Activated naive CD8-positive, alpha-beta T cell treated with anti-CD3 and anti-CD28 coated beads, Interleukin-2, amount 10 ng/mL, durations not matched to agents 7 days and 5 days (primary cell): ENCODE results near the gene HAGHL. TPM values are rescaled to one million over a fixed set of nuclear protein-coding genes. Genes with fewer than 3 reads are reported as not detected.

Experiments used
- ATAC-seq: fragments of 150-1000 bp; cut with Tn5 transposase; one replicate; pipeline ENCODE4 v1.10.0; 2021; ENCODE audit warnings: low read depth, moderate library complexity
- POLR2A ChIA-PET: fragments of 350-600 bp; sonication (Branson Sonifier 250); formaldehyde crosslinking; loops from one replicate; lab custom pipeline; 2021; ENCODE audit warnings: antibody characterized with exemption; lab: Charles Lee
- DNase-seq: peaks from one replicate; pipeline ENCODE4 v3.0.0; 2021
- H3K27ac Mint-ChIP-seq: one replicate; pipeline ENCODE4 v1.8.0; 2022; ENCODE audit warnings: mild to moderate bottlenecking, mixed read lengths
- H3K27me3 Mint-ChIP-seq: one replicate; pipeline ENCODE4 v1.8.0; 2022; ENCODE audit warnings: mild to moderate bottlenecking, moderate library complexity, mixed read lengths
- H3K36me3 Mint-ChIP-seq: one replicate; pipeline ENCODE4 v1.8.0; 2021; ENCODE audit warnings: mild to moderate bottlenecking, mixed read lengths
- H3K4me1 Mint-ChIP-seq: one replicate; pipeline ENCODE4 v1.8.0; 2021; ENCODE audit warnings: mixed read lengths
- H3K4me3 Mint-ChIP-seq: one replicate; pipeline ENCODE4 v1.8.0; 2022; ENCODE audit warnings: mild to moderate bottlenecking, moderate library complexity, mixed read lengths
- H3K9me3 Mint-ChIP-seq: one replicate; pipeline ENCODE4 v1.8.0; 2021; ENCODE audit warnings: mixed read lengths
- microRNA-seq: library from miRNA; unstranded; fragments of <30 nt; microRNA quantifications from one replicate; pipeline ENCODE4 v1.2.0, GENCODE V29; 2022
- total RNA-seq, 2 experiments: library from RNA; stranded (reverse); gene quantifications; one replicate each; pipeline ENCODE4 v1.2.3, GENCODE V29; 2021

The HAGHL gene
- total RNA-seq, 2 experiments from 2014 or later: 25.8 to 34.2 TPM

DNA sequence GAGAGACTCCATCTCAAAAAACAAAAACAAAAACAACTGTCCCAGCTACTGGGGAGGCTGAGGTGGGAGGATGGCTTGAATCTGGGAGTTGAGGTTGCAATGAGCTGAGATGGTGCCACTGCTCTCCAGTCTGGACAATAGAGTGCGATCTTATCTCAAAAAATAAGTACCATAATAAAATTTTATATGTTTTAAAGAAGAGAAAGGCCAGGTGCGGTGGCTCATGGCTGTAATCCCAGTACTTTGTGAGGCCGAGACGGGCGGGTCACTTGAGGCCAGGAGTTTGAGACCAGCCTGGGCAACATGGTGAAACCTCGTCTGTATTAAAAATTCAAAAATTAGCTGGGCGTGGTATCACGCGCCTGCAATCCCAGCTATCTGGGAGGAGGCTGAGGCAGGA is 49.9 kb downstream of the HAGHL start:
- H3K4me3 Mint-ChIP-seq: no peak overlapping the region
- no peak overlapping the region for H3K27ac Mint-ChIP-seq
- DNase-seq (no peak), ATAC-seq (no peak)
- peaks cover 2% of the 10 kb centered on the region for H3K4me1 Mint-ChIP-seq
- no peaks in the 10 kb centered on the region for H3K9me3 Mint-ChIP-seq
- H3K27me3 Mint-ChIP-seq: peaks cover 2% of the 10 kb centered on the region
- no peaks in the 10 kb centered on the region for H3K36me3 Mint-ChIP-seq
- POLR2A ChIA-PET: no interaction called here

DNA sequence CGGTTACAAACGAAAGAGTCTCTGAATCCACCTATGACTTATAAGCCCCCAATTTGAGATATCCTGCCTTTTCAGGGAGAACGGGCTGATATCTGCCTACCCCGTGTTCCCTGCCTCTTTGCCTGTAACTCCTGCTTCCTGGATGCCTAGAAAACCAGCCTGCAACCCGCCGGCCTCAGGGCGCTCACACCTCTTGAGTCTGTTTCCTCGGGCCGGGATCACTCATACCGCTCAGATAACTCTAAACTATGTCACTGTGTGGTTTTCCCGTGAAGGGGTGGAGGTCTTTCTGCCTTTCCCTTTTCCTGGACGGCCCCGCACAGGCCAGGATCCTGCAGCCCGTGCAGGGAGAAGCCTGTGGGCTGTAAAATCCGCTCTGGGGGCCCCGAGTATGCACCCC is 50.9 kb downstream of the HAGHL start:
- ATAC-seq: no peak

DNA sequence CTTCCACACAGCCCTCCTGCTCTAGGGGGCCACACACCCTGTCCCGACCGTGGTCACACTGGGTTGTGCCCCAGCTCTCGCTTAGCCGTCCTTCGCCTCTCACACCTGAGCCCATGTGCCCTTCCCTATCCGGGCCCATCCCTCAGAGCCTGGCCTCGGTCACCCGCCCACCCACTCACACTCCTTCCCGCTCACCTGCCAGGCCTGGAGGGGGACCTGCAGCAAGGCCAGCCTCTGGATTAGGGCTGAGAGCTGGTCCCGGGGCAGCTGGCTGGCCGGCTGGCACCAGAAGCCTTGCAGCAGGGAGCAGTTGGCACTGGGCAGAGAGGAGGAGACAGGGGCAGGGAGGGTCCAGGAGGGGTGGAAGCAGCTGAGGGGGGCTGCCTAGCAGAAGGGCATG is 51.5 kb downstream of the HAGHL start:
- H3K4me3 Mint-ChIP-seq: no peak overlapping the region
- ATAC-seq (no peak), DNase-seq (no peak)
- POLR2A ChIA-PET: no interaction called here
- no peaks in the 10 kb centered on the region for H3K36me3 Mint-ChIP-seq
- peaks cover 2% of the 10 kb centered on the region for H3K4me1 Mint-ChIP-seq
- H3K9me3 Mint-ChIP-seq: no peaks in the 10 kb centered on the region
- no peak overlapping the region for H3K27ac Mint-ChIP-seq
- peaks cover 2% of the 10 kb centered on the region for H3K27me3 Mint-ChIP-seq

More for the DNA sequence above, 50.9 kb downstream of the HAGHL start:
- no peak for DNase-seq
- Mint-ChIP-seq H3K27me3 (peaks cover 2% of the 10 kb centered on the region), H3K4me3 (no peak overlapping the region), H3K4me1 (peaks cover 2% of the 10 kb centered on the region), H3K36me3 (no peaks in the 10 kb centered on the region), H3K9me3 (no peaks in the 10 kb centered on the region), H3K27ac (no peak overlapping the region)
- POLR2A ChIA-PET: no interaction called here

DNA sequence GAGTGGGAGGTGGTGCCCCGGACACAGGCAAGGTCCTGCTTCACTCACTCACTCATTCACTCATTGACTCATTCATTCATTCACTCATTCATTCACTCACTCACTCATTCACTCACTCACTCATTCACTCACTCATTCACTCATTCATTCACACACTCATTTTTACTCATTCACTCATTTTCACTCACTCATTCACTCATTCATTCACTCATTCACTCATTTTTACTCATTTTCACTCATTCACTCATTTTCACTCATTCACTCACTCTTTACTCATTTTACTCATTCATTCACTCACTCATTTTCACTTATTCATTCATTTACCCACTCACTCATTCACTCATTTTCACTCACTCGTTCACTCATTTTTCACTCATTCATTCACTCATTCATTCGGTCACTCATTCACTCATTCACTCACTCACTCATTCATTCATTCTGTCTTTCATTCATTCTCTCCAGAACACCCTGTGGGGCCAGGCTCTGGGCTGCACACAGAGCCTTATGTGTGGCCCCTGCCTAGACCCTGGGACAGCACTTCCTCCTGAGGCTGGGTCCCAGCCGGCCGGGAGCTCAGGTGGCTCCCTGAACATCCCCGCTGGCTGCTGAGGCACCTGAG is 52.1 kb downstream of the HAGHL start:
- DNase-seq: no peak
- H3K4me1 Mint-ChIP-seq: peaks cover 2% of the 10 kb centered on the region
- no peak overlapping the region for H3K4me3 Mint-ChIP-seq
- no peak overlapping the region for H3K27ac Mint-ChIP-seq
- no peaks in the 10 kb centered on the region for H3K36me3 Mint-ChIP-seq
- no peaks in the 10 kb centered on the region for H3K9me3 Mint-ChIP-seq
- POLR2A ChIA-PET: no interaction called here
- H3K27me3 Mint-ChIP-seq: peaks cover 2% of the 10 kb centered on the region
- no peak for ATAC-seq

Small RNA genes lying within 50 kb of the gene (microRNA-seq; reads per million reads assigned to microRNA genes)
- gene MIR662: not detected

Other genes starting within 250 kb of the HAGHL start
- 10 to 100 TPM; 83.5 to 87.4 TPM for gene CAPN15, start 199.4 kb upstream of the HAGHL start, total RNA-seq
- gene PRR35, start 166.7 kb upstream of the HAGHL start, total RNA-seq: not detected
- 1 to 10 TPM; 3.0 to 3.6 TPM for gene NHLRC4, start 160.1 kb upstream of the HAGHL start, total RNA-seq
- gene PIGQ, start 157.1 kb upstream of the HAGHL start, total RNA-seq: 10 to 100 TPM; 46.3 to 54.3 TPM
- gene RAB40C, start 137.0 kb upstream of the HAGHL start, total RNA-seq: 10 to 100 TPM; 15.1 to 18.2 TPM
- gene WFIKKN1, start 96.1 kb upstream of the HAGHL start, total RNA-seq: under 1 TPM; 0.47 to 0.60 TPM
- gene METTL26, start 90.8 kb upstream of the HAGHL start, total RNA-seq: 10 to 100 TPM; 75.7 to 81.2 TPM
- 10 to 100 TPM; 35.4 to 43.0 TPM for gene MCRIP2, start 85.3 kb upstream of the HAGHL start, total RNA-seq
- gene WDR90, start 77.7 kb upstream of the HAGHL start, total RNA-seq: 10 to 100 TPM; 73.2 to 79.1 TPM
- 100 to 1,000 TPM; 173 to 183 TPM for gene RHOT2, start 59.0 kb upstream of the HAGHL start, total RNA-seq
- 1 to 10 TPM; 1.1 to 1.7 TPM for gene RHBDL1, start 51.4 kb upstream of the HAGHL start, total RNA-seq
- gene STUB1, start 46.7 kb upstream of the HAGHL start, total RNA-seq: 10 to 100 TPM; 74.3 to 93.3 TPM
- gene JMJD8, start 42.8 kb upstream of the HAGHL start, total RNA-seq: 10 to 100 TPM; 34.0 to 38.3 TPM
- gene WDR24, start 36.7 kb upstream of the HAGHL start, total RNA-seq: 10 to 100 TPM; 18.7 to 20.3 TPM
- gene FBXL16, start 21.3 kb upstream of the HAGHL start, total RNA-seq: 10 to 100 TPM; 15.9 to 21.8 TPM
- 10 to 100 TPM; 10.0 to 12.4 TPM for gene METRN, start 12.0 kb upstream of the HAGHL start, total RNA-seq
- gene ANTKMT, start 6.0 kb upstream of the HAGHL start, total RNA-seq: 10 to 100 TPM; 21.6 to 23.2 TPM
- gene CCDC78, start 663 bp upstream of the HAGHL start, total RNA-seq: 1 to 10 TPM; 5.8 to 6.1 TPM
- 10 to 100 TPM; 39.6 to 42.4 TPM for gene CIAO3, start 13.9 kb downstream of the HAGHL start, total RNA-seq
- not detected for gene MSLN, start 33.6 kb downstream of the HAGHL start, total RNA-seq
- 10 to 100 TPM; 25.1 to 26.6 TPM for gene RPUSD1, start 61.3 kb downstream of the HAGHL start, total RNA-seq
- gene CHTF18, start 61.5 kb downstream of the HAGHL start, total RNA-seq: 10 to 100 TPM; 92.8 to 94.2 TPM
- not detected for gene GNG13, start 73.6 kb downstream of the HAGHL start, total RNA-seq
- 10 to 100 TPM; 26.6 to 31.3 TPM for gene LMF1, start 243.9 kb downstream of the HAGHL start, total RNA-seq